CD4-positive, CD25-positive, alpha-beta regulatory T cell (primary cell): ENCODE results near the gene KBTBD6. TPM values are rescaled to one million over a fixed set of nuclear protein-coding genes. Genes with fewer than 3 reads are reported as not detected.
"Not testable (repeated sequence)": the region's sequence is repeated elsewhere in the genome, so short reads cannot be mapped to it uniquely, and the experiment has no call there.

Source experiments
- ATAC-seq, 2 donors: fragments of 150-1000 bp; cut with Tn5 transposase; one replicate each; pipeline ENCODE4 v1.10.0; 2021; ENCODE audit warnings: low read depth in 2 of 2, moderate number of reproducible peaks in 2 of 2, moderate library complexity in 1 of 2
- DNase-seq, 3 donors: peaks; one replicate each; pipeline versions ENCODE4 v3.0.0 to v3.0.0-alpha.2; 2012 to 2022; ENCODE audit warnings: mixed read lengths in 1 of 3
- H3K27ac ChIP-seq: one replicate; pipeline ENCODE4 v1.7.0; 2013; ENCODE audit warnings: mild to moderate bottlenecking, low read length; ENCODE audit not compliant: insufficient read depth, poor library complexity, severe bottlenecking
- H3K27me3 ChIP-seq: one replicate; pipeline ENCODE4 v1.7.0; 2013; ENCODE audit warnings: low read length; ENCODE audit not compliant: control insufficient read depth, insufficient read depth
- H3K36me3 ChIP-seq: one replicate; pipeline ENCODE4 v1.7.0; 2013; ENCODE audit warnings: mild to moderate bottlenecking, low read length, moderate library complexity; ENCODE audit not compliant: control insufficient read depth, insufficient read depth
- H3K4me1 ChIP-seq: 2 replicates; pipeline ENCODE4 v1.7.0; 2013; ENCODE audit warnings: mild to moderate bottlenecking, low read length; ENCODE audit not compliant: insufficient read depth, control insufficient read depth, poor library complexity, severe bottlenecking
- H3K4me3 ChIP-seq: one replicate; pipeline ENCODE4 v1.7.0; 2013; ENCODE audit warnings: low read depth, mild to moderate bottlenecking, low read length, moderate library complexity
- H3K9me3 ChIP-seq, 2 experiments: 1 replicate in 1 of 2; 2 replicates in 1 of 2; pipeline ENCODE4 v1.7.0; 2013; ENCODE audit warnings: low read length in 2 of 2, mild to moderate bottlenecking in 1 of 2, moderate library complexity in 1 of 2; ENCODE audit not compliant: control insufficient read depth in 2 of 2
- H3K27ac Mint-ChIP-seq, 3 donors: one replicate each; pipeline ENCODE4 v1.8.0; 2020 to 2022; ENCODE audit warnings: mild to moderate bottlenecking in 3 of 3, mixed read lengths in 3 of 3, moderate library complexity in 2 of 3
- H3K27me3 Mint-ChIP-seq: one replicate; pipeline ENCODE4 v1.8.0; 2022; ENCODE audit warnings: mild to moderate bottlenecking, mixed read lengths
- H3K36me3 Mint-ChIP-seq: one replicate; pipeline ENCODE4 v1.8.0; 2020; ENCODE audit warnings: mixed read lengths
- H3K4me1 Mint-ChIP-seq, 4 donors: one replicate each; pipeline ENCODE4 v1.8.0; 2020 to 2022; ENCODE audit warnings: mixed read lengths in 4 of 4, mild to moderate bottlenecking in 1 of 4
- H3K4me3 Mint-ChIP-seq, 4 donors: one replicate each; pipeline ENCODE4 v1.8.0; 2020 to 2022; ENCODE audit warnings: mild to moderate bottlenecking in 4 of 4, mixed read lengths in 4 of 4, moderate library complexity in 3 of 4
- H3K9me3 Mint-ChIP-seq, 7 donors: one replicate each; pipeline ENCODE4 v1.8.0; 2020 to 2022; ENCODE audit warnings: mixed read lengths in 7 of 7, mild to moderate bottlenecking in 3 of 7, moderate library complexity in 2 of 7
- polyA plus RNA-seq, 4 donors: library from polyadenylated mRNA; unstranded; fragments of 300-500 nt; fragmentation: Illumina TruSeq; gene quantifications; one replicate each; pipeline ENCODE4 v1.2.3, GENCODE V29; 2021
- total RNA-seq: library from RNA; stranded (reverse); gene quantifications from one replicate; pipeline ENCODE4 v1.2.3, GENCODE V29; 2022

KBTBD6 gene
- total RNA-seq (3.8 TPM), polyA plus RNA-seq (1 to 10 TPM; 1.8 to 4.1 (median 2.9) TPM)

- Mint-ChIP-seq H3K27ac (peak within 1 kb of the TSS; percentile 90 to 95 (median 94)), H3K9me3 (peaks cover 0 to 2% (median 0%) of the 10 kb centered on the region in 7 donors), H3K4me1 (peaks cover 29 to 70% (median 39%) of the 10 kb centered on the region in 4 donors), H3K36me3 (peaks cover 8% of the 10 kb centered on the region), H3K27me3 (no peaks in the 10 kb centered on the region), H3K4me3 (peak within 1 kb of the TSS; percentile 94 to 99 (median 98))
- H3K4me3 ChIP-seq: peak within 1 kb of the TSS; percentile 94
- ATAC-seq (peak; percentile 97), DNase-seq (peak; percentile 89 to 97 (median 91))
- no peaks in the 10 kb centered on the region for H3K27me3 ChIP-seq
- peak within 1 kb of the TSS; percentile 74 for H3K27ac ChIP-seq
- H3K9me3 ChIP-seq: no peaks in the 10 kb centered on the region
- no peaks in the 10 kb centered on the region for H3K36me3 ChIP-seq
- H3K4me1 ChIP-seq: peaks cover 32% of the 10 kb centered on the region
Observed at GRCh38 chr13:41132512-41133152, at the start of gene KBTBD6. TSS of gene KBTBD6 (minus strand) at chr13:41132802. CDS start at chr13:41132511, 291 bp downstream.

GRCh38 chr13:41182231-41182630, 49.6 kb upstream of the KBTBD6 start:
- DNase-seq (no peak), ATAC-seq (no peak)
- Histone ChIP-seq H3K4me1 (no peaks in the 10 kb centered on the region), H3K27me3 (no peaks in the 10 kb centered on the region), H3K4me3 (no peak overlapping the region), H3K9me3 (no peaks in the 10 kb centered on the region), H3K27ac (no peak overlapping the region), H3K36me3 (no peaks in the 10 kb centered on the region)
- Mint-ChIP-seq H3K36me3 (peaks cover 11% of the 10 kb centered on the region), H3K4me1 (peaks cover 0 to 7% (median 0%) of the 10 kb centered on the region in 4 donors), H3K9me3 (peaks cover 0 to 3% (median 2%) of the 10 kb centered on the region in 7 donors), H3K4me3 (no peak overlapping the region), H3K27ac (no peak overlapping the region), H3K27me3 (peaks cover 5% of the 10 kb centered on the region)

GRCh38 chr13:41179593-41180250, 47.1 kb upstream of the KBTBD6 start:
- ATAC-seq: no peak
- H3K36me3 ChIP-seq: no peaks in the 10 kb centered on the region

GRCh38 chr13:41178040-41178439, 45.4 kb upstream of the KBTBD6 start:
- H3K27ac Mint-ChIP-seq: no peak overlapping the region
- H3K4me1 Mint-ChIP-seq: peaks cover 0 to 7% (median 0%) of the 10 kb centered on the region in 4 donors
- H3K36me3 Mint-ChIP-seq: peaks cover 16% of the 10 kb centered on the region
- Histone ChIP-seq H3K9me3 (peaks cover 8 to 9% of the 10 kb centered on the region in 2 experiments), H3K4me3 (no peak overlapping the region), H3K27me3 (no peaks in the 10 kb centered on the region), H3K27ac (no peak overlapping the region), H3K36me3 (no peaks in the 10 kb centered on the region), H3K4me1 (no peaks in the 10 kb centered on the region)
- DNase-seq: no peak
- no peak for ATAC-seq
- peaks cover 0 to 17% (median 9%) of the 10 kb centered on the region in 7 donors for H3K9me3 Mint-ChIP-seq
- no peaks in the 10 kb centered on the region for H3K27me3 Mint-ChIP-seq
- H3K4me3 Mint-ChIP-seq: peak overlapping the region in 1 of 4 donors; percentile 38

More at GRCh38 chr13:41179593-41180250, 47.1 kb upstream of the KBTBD6 start:
- Histone ChIP-seq H3K27me3 (no peaks in the 10 kb centered on the region), H3K4me3 (no peak overlapping the region), H3K27ac (no peak overlapping the region), H3K9me3 (peaks cover 3 to 8% of the 10 kb centered on the region in 2 experiments), H3K4me1 (no peaks in the 10 kb centered on the region)
- no peak overlapping the region for H3K4me3 Mint-ChIP-seq
- peaks cover 0 to 7% (median 0%) of the 10 kb centered on the region in 4 donors for H3K4me1 Mint-ChIP-seq
- peaks cover 0 to 13% (median 7%) of the 10 kb centered on the region in 7 donors for H3K9me3 Mint-ChIP-seq
- peaks cover 16% of the 10 kb centered on the region for H3K36me3 Mint-ChIP-seq
- peaks cover 5% of the 10 kb centered on the region for H3K27me3 Mint-ChIP-seq
- H3K27ac Mint-ChIP-seq: peak overlapping the region in 1 of 3 donors; percentile 8
- no peak for DNase-seq

- Histone ChIP-seq H3K27me3 (no peaks in the 10 kb centered on the region), H3K27ac (no peak overlapping the region), H3K4me1 (no peaks in the 10 kb centered on the region), H3K36me3 (no peaks in the 10 kb centered on the region), H3K4me3 (no peak overlapping the region), H3K9me3 (peaks cover 8 to 9% of the 10 kb centered on the region in 2 experiments)
- H3K36me3 Mint-ChIP-seq: peaks cover 20% of the 10 kb centered on the region
- H3K9me3 Mint-ChIP-seq: peaks cover 0 to 17% (median 9%) of the 10 kb centered on the region in 7 donors
- no peak overlapping the region for H3K27ac Mint-ChIP-seq
- ATAC-seq (no peak), DNase-seq (no peak)
- H3K4me3 Mint-ChIP-seq: no peak overlapping the region
- peaks cover 0 to 7% (median 0%) of the 10 kb centered on the region in 4 donors for H3K4me1 Mint-ChIP-seq
- no peaks in the 10 kb centered on the region for H3K27me3 Mint-ChIP-seq
Observed at GRCh38 chr13:41177616-41178015, 45.0 kb upstream of the KBTBD6 start.

- H3K36me3 ChIP-seq, ATAC-seq, H3K4me1 ChIP-seq, DNase-seq, H3K4me1 Mint-ChIP-seq, H3K4me3 Mint-ChIP-seq, H3K27me3 ChIP-seq, H3K27ac ChIP-seq, H3K9me3 ChIP-seq, H3K27me3 Mint-ChIP-seq, H3K27ac Mint-ChIP-seq, H3K4me3 ChIP-seq: not testable (repeated sequence)
- peaks cover 25% of the 10 kb centered on the region for H3K36me3 Mint-ChIP-seq
- H3K9me3 Mint-ChIP-seq: peaks cover 0 to 17% (median 9%) of the 10 kb centered on the region in 7 donors
Observed at GRCh38 chr13:41175576-41175975, 43.0 kb upstream of the KBTBD6 start.

- no peaks in the 10 kb centered on the region for H3K27me3 ChIP-seq
- H3K36me3 ChIP-seq: no peaks in the 10 kb centered on the region
- no peaks in the 10 kb centered on the region for H3K9me3 ChIP-seq
- H3K4me1 ChIP-seq: no peaks in the 10 kb centered on the region
- ATAC-seq: no peak
- no peak overlapping the region for H3K4me3 ChIP-seq
- peaks cover 0 to 6% (median 0%) of the 10 kb centered on the region in 4 donors for H3K4me1 Mint-ChIP-seq
- no peak for DNase-seq
- H3K36me3 Mint-ChIP-seq: peaks cover 19% of the 10 kb centered on the region
- H3K27me3 Mint-ChIP-seq: no peaks in the 10 kb centered on the region
- H3K9me3 Mint-ChIP-seq: peaks cover 0 to 4% (median 0%) of the 10 kb centered on the region in 7 donors
- no peak overlapping the region for H3K27ac ChIP-seq
- H3K4me3 Mint-ChIP-seq: no peak overlapping the region
- H3K27ac Mint-ChIP-seq: no peak overlapping the region
Observed at GRCh38 chr13:41162151-41162550, 29.5 kb upstream of the KBTBD6 start.
